DMS114 treated with DMSO at 0.1 percent for 48 hours (cell line): ENCODE results near the gene SMIM22.

Source experiments
- DNase-seq: peaks from one replicate; lab custom pipeline; 2025; ENCODE audit not compliant: unreplicated experiment; lab: John Stamatoyannopoulos, UW

Gene SMIM22

DNA sequence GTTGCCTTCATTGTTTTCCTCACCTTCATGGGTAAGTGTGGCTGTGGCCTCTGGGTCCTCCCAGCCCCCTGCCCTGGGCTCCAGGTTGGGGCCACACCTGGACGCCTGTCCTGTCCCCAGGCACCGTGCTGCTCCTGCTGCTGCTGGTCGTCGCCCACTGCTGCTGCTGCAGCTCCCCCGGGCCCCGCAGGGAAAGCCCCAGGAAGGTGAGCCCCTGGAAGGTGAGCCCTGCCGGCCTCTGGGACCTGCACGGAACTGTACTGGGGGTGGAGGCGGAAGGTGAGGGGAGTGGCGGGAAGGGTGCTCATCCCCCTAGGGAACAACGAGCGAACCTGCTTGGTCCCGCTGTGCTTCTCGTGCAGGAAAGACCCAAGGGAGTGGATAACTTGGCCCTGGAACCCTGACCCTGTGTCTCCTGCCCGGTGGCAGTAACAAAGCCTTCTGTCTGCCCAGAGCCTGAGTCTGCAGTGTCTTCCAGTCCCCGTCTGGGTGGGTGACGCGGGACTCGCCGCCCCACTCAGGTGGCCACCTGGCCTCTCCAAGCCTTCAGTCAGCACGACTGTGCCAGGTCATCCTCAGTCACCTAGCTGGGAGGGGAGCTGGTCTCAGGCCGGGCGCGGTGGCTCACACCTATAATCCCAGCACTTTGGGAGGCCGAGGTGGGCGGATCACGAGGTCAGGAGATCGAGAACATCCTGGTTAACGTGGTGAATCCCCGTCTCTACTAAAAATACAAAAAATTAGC, 831 bp downstream of the SMIM22 start:
- DNase-seq, result no peak

DNA sequence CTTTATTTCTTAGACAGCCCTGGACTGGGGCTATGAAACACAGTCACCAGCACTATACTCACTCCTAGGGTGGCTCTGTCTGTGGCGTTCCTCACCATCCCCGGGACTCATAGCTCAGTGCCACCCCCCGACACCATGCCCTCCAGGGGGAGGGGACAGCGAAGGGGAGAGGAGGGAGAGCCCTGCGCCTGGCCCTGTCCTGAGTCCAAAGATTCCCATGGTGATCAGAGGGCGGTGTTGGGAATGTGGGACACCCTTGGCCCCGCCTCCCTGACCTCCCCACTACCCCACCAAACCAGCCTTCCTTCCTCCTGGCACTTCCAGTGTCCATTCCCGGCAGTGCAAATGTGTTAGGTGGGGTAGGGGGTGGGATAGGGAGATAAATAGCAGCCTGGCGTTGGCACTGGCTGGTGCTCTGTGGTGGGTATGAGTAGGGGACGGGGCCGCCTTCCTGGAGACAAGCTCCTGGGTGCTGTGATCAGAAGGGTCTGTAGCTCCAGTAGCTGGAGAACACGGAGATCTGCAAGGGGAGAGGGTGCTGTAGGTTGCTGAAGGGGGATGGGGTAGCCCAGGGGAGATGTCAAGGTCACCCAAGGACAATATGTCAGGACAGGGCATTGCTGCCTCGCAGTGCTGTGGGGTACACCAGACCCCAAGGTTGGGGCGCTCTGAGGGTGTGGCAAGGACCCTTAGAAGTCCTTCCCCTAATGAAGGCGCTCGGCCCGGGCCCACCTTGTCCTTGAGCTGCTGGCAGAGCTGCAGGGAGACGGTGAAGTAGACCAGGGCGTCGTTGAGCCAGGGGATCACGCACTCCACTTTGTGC, 2.0 kb downstream of the SMIM22 start:
- no peak for DNase-seq

DNA sequence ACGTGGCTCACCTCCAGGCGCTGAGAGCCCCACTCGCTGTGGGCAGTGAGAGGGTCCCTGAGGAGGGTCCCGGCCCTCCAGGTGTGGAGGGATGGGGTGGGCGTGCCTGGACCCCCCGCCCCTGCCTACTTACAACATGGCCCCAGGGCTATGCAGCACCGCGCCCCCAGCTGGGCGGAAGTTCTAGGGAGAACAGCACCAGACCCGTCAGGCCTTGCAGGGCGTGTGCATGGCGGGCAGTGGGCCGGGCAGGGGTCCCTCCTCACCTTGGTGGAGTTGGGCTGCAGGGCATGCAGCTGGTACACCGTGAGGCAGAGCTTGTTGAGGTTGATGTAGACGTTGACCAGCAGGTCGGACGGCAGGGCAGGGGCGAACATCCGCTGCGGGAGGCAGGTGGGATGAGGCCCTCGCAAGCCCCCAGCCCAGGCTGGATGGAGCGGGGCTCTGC, 2.7 kb downstream of the SMIM22 start:
- DNase-seq, result no peak

DNA sequence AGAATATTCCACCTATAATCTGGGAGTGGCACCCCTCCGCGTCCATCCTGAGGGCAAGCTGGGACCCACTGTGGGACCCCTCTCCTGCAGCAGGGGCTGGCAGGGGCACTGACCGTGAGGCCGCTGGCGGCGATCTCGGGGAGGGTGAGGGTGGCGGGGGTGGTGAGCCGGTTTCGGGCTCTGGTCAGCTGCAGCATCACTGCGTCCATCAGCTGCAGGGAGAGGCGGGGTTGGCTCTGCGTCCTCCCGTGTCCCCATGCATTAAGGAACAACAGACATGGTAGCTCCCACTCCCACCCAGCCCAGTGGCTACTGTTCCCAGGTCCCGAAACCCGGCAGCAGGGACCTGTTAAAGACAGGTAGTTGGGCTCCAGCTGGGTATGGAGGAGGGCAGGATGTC, 3.3 kb downstream of the SMIM22 start:
- DNase-seq, result no peak

DNA sequence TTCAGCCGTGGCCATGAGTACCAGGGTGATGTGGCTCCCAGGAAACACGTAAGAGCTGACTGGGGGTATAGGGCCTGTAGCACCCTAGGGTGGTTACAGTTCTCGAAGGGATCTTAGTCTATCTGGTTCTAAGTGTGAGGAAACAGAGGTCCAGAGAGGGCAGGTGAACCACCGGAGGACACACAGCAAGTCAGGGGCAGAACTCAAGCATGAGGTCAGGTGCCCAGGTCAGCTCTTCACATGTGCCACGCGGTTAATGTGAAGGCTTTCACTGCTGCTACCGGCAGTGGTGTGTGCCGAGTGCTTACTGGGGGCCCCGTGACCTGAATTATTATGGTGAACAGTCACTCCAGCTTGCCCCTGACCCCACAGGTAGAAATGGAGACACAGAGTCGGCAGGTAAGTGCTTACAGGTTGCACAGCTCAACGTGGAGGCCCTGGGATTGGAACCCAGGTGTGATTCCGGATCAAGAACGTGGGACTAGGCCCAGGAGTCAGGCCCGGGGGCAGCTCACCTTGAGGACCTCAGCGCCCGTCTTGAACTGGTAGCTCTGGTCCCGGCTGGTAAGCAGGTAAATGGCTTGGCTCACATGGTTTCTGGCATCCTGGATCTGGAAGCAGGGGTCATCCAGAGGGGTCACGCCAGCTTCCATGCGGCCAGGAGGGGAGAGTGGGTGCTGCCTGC, 4.1 kb downstream of the SMIM22 start:
- DNase-seq, result no peak

DNA sequence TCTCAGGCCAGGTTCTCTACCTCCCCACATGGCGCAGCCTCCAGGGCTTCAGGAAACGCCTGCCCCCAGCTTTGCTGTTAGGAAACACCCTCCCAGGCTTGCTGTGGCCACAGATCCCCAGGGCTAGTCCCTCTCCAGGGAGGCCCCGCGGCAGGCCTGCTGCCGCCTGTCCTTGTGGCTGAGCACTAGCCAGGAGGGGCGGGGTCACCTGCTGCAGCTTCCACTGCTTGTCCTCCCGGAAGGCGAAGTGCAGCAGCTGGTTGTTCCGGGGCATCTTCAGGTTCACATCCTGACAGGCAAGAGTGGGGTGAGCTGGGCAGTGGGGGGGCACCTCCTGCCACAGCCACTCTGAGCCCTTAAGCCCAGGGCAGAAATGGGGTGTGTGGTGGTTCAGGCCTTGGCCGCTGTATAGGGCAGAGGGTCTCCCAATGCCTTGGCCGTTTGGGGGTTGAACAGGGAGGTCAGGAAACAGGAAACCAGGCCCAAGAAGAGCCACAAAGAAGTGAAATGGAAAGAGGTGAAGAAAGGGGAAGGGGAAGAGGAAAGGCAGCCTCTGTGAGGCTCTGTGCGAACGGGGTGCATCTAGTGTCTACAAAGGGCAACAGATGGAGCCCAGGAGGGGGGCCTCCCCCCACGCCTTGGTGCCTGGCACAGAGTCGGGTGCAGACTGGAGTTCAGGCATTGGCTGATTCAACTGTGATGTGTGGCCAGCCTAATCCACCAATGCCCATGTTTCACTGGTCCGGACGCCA, 5.3 kb downstream of the SMIM22 start:
- no peak for DNase-seq

DNA sequence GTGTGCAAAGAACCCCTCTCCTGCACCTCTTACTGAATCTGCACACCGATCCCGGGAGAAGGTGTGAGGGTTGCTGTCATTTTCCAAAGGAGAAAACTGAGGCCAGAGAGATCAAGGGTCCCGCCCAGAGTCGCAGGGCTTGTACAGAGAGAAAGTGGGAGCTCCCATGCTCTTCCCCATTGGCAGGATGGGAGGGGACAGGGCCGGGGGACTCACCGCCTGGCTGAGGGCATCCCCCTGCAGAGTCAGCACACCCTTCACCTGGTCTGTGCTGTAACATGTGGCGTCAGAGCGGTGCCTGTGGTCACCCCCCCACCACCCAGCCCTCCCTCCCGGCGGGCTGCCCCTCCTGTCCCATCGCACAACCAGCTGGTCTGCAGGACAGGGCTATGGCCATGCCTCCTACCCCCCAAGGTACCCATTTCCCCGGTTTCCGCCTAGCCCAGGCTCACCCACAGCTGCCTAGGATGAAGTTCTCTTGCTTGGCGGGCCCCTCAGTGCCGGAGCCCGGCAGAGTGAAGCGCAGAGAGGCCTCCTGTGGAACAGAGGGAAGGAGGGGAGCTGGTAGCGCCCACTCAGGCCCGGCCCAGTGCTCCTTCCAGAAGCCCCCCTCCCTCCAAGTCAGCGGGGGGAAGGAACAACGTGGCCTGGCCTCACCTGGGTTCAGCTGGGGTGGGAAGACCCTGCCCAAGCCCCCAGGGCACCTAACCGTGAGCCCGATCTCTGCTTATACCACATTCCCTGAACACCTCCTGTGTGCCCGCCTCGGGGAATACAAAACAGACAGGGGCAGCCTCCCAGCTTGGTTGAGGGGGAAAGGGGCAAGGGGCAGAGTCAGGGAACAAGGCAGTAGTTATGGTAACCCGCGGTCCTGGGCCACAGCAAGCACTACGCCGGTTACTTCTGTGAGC, 6.1 kb downstream of the SMIM22 start:
- DNase-seq, result no peak

DNA sequence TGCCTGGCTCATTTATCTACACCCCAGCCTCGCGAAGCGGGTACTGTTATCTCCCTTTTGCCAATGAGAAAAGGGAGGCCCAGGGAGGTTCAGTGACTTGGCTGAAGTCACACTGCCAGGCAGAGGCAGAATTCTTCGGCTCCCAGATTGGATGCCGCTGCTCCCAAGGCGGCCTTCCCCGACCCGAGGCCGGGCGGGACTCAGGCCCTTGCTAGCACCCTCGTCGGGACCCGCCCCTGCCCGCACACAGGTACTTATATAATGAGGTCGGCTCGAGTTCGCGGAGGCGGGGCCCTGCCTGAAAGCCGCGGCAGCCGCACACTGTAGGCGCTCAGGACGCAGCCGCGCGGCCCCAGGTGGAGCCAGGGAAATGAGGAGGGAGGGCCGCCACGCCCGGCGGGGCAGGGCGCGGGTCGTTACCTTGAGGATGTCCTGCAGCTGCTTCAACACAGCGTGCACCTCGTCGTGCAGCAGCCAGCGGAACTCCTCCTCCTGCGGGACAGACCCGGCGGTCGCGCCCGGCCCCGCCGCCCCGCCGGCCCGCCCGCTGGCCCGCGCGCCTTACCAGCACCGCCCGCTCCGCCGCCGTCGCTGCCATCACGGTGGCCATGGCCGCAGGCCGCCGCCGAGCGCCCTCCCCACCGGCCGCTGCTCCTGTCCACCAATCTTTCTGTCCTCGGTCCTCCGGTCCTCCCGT, 6.9 kb downstream of the SMIM22 start, which contains the start of gene ROGDI:
Gene ROGDI, minus strand, starts transcription at position 672 of the 697 bp plus-strand sequence. Its CDS starts 62 bp downstream, at position 610.
- DNase-seq, result no peak

DNA sequence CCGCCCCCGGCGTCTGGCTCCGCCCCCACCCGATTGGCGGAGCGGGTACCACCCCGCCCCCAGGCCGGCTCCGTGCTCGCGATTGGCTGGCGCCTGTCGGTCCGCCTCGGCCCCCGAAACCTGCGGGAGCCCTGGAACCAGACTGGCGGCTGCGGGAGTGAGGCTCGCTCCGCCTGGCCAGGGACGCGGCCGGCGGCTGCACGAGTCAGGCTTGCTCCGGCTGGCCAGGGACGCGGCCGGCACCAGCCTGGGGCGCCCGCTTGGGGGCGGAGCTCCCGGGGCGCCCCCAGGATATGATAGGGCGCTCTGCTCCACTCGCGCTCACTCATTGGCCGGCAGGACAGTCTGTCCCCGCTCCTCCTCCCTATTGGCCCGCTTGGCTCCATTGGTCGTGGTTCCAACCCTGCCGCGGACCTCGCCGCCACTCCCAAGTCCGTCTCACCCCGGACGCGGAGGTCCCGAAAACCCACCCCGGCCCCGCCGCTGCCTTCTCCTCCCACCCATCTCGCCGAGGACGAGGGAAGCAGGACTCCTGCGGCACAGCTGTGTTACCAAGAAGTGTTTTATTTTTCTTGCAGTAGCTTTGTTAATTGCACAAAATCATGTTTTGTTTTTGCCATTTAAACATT, 7.6 kb downstream of the SMIM22 start:
- peak; percentile 87 for DNase-seq

DNA sequence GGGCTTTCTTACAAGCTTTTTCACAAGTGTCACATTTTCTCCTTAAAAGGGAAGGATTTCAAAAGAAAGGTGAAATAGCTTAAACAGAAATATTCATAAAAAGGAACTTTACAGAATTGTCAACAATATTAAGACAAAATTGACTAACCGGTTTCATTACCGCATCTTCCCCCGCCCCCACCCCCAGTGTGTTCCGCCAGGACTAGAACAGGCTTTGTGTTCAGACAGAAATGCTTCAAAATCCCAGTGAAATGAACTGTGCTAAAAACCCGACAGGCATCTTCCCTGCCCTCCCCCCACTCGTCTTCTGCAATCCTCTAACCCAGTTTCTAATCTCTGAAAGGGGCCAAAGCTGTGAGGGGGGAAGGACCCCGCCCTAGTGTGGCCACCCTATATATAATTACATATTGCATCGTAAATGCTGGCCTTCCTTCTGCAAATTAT, 8.3 kb downstream of the SMIM22 start:
- DNase-seq, result no peak

DNA sequence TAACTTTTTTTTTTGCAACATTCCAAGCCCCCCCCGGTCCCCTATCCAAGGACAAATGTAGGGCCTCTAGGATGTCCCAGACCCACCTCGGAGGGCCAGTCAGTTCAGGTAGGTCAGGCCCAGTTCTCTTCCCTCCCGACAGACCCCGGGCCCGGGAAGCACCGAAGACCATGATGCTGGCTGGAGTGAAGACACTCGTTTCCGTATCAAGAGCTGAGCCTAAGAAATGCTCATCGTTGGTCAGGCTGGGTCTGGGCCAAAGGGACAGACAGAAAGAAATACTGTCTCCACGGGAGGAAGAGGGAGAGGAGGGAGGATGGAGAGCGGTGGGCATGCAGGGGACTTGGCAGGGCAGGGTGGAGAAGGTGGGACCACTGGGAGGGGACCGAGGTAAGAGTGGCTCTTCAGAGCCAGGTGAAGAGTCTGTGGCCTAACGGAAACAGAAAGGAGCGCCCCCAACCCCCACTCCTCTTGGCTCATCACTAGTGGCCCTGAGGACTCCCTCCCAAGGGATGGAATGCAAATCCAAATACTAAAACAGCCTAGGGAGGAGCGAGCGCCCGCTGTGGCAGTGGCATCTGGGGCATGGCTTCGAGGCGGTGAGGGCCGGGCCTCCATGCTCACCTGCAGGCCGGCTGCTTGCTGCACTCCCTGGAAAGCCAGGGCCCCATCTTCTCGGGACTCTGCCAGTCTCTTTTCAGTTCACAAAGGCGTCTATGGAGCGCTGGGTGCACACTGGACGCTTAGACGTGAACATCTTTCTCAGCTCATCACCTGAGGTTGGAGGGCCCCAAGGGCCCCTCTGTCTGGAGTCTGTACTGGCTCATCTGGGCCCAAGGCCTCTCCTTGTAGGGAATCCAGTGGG, 9.0 kb downstream of the SMIM22 start:
- DNase-seq, result no peak

DNA sequence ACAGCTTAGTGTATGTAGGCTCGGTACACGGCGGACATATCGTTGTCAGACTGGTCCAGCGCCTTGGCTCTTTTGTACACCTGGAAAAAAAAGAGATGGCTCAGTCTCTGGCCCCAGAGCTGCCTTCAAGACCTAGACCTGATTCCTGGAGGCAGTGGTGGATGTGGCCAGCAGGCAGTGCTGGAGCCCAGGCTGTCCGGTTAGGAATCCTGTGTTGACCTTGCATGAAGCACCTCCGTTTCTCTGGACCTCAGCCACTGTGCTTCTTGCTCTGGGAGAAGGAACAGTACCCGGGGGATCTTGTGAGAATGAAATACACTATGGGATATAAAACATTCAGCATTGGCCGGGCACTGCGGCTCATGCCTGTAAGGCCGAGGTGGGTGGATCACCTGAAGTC, 10.1 kb downstream of the SMIM22 start:
- DNase-seq, result no peak

DNA sequence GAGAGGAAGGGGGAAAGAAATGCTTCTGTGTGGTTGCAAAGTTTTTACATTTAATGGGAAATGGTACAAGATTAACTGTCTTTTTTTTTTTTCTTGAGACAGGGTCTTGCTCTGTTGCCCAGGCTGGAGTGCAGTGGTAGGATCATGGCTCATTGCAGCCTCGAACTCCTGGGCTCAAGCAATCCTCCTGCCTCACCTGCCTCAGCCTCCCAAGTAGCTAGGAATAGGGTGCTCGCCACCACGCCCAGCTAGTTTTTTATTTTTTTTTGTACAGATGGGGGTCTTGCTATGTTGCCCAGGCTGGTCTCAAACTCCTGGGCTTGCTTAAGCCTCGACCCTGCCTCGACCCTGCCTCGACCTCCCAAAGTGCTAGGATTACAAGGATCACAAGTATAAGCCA, 11.1 kb downstream of the SMIM22 start:
- no peak for DNase-seq

DNA sequence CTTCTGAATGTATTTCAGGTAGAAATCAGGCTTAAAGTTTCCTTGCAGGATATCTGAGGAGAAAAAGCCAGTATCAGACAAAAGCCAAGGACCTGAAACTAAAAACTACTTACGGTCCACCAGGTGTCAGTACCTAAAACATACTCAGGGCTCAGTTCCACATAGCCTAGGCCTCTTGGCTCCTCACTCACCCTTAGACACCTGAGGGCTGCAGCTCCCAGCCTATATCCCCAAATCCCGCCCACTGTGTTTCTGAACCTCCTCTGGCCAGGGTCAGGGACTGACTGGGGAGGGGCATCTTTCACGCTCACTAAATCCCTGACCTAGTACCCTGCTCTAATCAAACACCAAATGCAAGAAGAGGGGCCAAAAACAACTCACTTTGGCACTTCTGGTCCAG, 16.1 kb downstream of the SMIM22 start:
- no peak for DNase-seq

DNA sequence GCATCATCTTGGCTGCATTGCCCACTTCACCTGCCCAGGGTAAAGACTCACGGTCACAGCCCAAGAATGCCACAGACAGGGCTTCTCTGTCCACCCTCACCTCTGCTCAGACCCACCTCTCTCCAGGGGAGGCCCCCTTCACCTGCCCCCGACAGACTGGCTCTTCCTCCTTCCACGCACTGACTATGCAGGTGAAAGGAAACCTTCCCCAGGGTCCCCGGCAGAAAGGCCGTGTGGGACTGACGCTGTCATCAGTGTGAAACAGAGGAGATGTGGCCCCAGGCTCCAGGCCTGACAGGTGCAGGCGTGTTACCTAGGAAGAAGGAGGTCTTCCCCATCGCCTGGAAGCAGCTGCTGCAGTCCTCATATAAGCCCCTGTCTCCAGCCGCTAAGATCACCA, 16.6 kb downstream of the SMIM22 start:
- no peak for DNase-seq

DNA sequence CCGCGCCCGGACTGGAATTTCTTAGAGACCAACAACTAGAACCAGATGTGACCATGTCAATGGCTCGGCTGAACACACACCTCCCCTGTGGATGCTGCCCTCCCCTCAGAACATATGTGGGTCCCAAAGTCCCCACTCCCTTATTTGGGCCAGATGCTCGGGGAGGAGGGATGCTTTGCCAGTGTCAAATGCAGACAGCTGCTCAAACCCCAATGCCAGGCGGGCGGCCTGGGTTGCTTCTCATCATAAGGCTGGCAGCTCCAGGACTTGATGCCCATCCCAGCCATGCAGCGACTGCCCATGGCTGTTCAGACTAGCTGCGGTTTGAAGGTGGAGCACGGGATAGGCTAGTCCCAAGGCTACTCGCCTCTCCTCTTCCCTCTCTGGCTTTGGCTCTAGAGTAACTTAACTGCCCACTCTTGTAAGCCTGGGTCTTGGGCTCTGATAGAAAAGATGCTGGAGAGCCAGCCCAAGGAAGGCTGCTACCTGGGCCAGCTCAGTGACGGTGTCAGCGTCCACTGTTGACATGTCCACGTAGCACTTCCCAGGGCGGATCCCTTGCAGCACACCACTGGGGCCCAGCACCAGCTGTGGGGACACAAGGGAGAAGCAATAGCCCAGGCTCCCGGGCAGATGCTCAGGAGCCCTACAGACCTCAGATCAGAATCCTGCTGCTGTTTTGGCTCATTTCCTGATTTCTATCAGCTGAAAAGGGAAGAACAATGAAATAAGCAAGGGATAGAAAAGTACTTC, 18.3 kb downstream of the SMIM22 start:
- DNase-seq, result no peak

DNA sequence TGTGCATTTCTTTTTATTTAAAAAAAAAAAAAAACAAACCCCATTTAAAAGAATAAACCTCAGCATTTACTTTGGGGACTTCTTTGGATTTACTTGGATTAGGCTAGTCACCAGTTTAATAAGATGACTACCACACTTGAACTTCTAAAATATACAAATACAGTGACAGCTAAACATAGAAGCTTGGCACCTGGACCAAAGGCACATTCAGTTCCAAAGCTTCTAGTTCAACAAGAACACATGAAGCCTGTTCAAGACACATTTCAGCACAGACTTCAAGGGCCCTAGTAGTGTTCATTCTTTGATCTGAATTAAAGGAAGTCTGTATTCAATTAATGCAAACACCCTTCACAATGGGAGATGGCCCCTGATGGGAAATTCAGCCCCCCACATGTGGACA, 18.9 kb downstream of the SMIM22 start:
- DNase-seq, result no peak
